BE2C (cell line): ENCODE data around the gene EIF4G1.
A peak's percentile ranks its signal among the peaks of the same experiment; 100 is the strongest.

Experiments
- DNase-seq: peaks from one replicate; pipeline ENCODE4 v3.0.0-alpha.2; 2020
- H3K27me3 ChIP-seq: fragments of 250-450 bp; sonication (Bioruptor Pico); 2 replicates; pipeline ENCODE4 v1.5.1; 2020; ENCODE audit warnings: mild to moderate bottlenecking
- H3K36me3 ChIP-seq: fragments of 250-450 bp; sonication (Bioruptor Pico); 2 replicates; pipeline ENCODE4 v1.5.1; 2020; ENCODE audit warnings: mild to moderate bottlenecking
- H3K4me1 ChIP-seq: fragments of 250-450 bp; sonication (Bioruptor Pico); 2 replicates; pipeline ENCODE4 v1.5.1; 2020
- H3K4me3 ChIP-seq: 2 replicates; pipeline ENCODE4 v1.5.1; 2011; ENCODE audit warnings: low read depth, low read length
- H3K9me3 ChIP-seq: fragments of 250-450 bp; sonication (Bioruptor Pico); 2 replicates; pipeline ENCODE4 v1.5.1; 2020
- TF ChIP-seq, protein P1 (sequence below): IDR thresholded peaks from 2 replicates; pipeline ENCODE4 v1.5.1; 2012; ENCODE audit warnings: mild to moderate bottlenecking, low read depth, low read length

Gene EIF4G1

DNA sequence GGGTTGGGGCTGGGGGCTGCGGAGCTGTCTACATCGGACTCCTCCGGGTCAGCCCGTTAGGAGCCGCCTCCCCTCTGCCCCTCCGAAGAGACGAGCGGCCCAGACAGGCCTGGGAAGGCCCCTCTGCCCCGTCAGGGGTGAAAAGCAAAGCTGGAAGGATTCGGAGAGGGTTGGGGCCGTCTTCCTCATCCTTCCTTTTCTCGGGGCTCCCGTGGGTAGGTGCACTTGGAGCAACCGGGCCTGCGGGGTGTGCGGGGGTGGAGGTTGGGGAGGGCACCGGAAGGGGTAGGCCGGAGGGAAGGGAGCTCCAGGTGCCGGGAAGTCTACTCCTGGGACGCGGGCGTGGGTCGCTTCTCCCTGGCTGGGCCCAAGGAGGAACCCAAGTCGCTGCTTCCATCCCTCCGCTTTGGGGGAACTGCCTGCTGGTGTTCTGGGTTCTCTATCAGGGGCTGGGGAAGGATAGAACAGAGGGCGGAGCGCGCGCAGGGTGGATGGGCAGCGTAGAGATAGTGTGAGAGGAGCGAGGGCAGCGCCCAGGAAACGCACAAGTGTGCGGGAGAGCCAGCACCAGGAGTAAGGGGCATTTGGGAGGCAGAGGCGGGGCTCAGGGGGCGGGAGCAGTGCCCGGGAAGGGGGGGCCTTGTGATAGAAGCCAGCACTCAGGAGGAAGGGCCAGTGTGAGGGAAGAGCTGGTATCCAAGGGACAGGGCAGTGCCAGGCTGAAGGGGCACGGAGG is 47.7 kb downstream of the EIF4G1 start:
- peak overlapping the region; percentile 86 for H3K4me3 ChIP-seq
- DNase-seq = no peak
- TF ChIP-seq, protein P1, sequence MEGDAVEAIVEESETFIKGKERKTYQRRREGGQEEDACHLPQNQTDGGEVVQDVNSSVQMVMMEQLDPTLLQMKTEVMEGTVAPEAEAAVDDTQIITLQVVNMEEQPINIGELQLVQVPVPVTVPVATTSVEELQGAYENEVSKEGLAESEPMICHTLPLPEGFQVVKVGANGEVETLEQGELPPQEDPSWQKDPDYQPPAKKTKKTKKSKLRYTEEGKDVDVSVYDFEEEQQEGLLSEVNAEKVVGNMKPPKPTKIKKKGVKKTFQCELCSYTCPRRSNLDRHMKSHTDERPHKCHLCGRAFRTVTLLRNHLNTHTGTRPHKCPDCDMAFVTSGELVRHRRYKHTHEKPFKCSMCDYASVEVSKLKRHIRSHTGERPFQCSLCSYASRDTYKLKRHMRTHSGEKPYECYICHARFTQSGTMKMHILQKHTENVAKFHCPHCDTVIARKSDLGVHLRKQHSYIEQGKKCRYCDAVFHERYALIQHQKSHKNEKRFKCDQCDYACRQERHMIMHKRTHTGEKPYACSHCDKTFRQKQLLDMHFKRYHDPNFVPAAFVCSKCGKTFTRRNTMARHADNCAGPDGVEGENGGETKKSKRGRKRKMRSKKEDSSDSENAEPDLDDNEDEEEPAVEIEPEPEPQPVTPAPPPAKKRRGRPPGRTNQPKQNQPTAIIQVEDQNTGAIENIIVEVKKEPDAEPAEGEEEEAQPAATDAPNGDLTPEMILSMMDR = no peak

DNA sequence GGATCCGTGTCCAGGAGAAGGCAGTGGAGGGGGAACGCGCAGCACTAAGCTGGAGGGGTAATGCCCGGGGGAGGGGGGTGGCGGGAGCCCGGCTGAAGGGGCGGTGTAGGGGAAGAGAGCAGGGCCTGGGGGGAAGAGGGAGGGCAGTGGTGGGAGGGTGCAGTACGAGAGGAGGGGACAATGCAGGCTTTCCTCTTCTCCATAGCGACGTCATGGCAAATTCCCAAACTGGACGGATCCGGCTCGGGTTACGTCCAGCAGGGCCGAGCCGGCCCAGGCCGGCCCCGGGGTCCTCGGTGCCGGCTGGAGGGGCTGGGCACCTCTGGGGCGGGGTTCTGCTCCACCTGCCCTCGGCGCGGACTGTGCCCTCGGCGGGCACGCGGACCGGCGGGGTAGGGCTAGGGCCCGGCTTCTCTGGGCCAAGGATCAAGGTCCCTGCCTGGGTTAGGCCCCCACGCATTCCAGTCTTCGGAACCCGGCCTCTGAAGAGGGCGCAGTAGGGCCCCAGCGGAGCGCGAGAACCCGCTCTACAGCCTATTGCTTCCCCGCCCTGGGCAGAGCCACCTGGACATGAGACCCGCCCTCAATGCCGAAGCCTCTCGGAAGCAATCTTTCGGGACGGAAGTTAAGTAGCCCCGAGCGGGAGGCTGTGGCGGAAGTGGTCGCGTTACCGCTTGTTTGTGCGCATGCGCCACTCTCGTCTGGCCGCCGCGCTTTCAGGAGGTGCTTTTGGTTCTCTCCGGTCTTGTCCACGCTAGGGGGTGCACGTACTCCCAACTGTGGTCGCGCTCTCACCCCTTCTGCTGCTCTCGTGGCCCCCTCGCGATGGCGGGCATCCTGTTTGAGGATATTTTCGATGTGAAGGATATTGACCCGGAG is 48.5 kb downstream of the EIF4G1 start:
- H3K27me3 ChIP-seq = no peaks in the 10 kb centered on the region
- H3K4me3 ChIP-seq = peak overlapping the region; percentile 86
- H3K9me3 ChIP-seq = no peaks in the 10 kb centered on the region
- H3K36me3 ChIP-seq = peaks cover 20% of the 10 kb centered on the region
- peak; percentile 98 for DNase-seq
- TF ChIP-seq, protein P1 = peak; percentile 61
- no peaks in the 10 kb centered on the region for H3K4me1 ChIP-seq

More for the DNA sequence above, 47.7 kb downstream of the EIF4G1 start:
- H3K27me3 ChIP-seq = no peaks in the 10 kb centered on the region
- H3K36me3 ChIP-seq = peaks cover 18% of the 10 kb centered on the region
- no peaks in the 10 kb centered on the region for H3K4me1 ChIP-seq
- no peaks in the 10 kb centered on the region for H3K9me3 ChIP-seq

DNA sequence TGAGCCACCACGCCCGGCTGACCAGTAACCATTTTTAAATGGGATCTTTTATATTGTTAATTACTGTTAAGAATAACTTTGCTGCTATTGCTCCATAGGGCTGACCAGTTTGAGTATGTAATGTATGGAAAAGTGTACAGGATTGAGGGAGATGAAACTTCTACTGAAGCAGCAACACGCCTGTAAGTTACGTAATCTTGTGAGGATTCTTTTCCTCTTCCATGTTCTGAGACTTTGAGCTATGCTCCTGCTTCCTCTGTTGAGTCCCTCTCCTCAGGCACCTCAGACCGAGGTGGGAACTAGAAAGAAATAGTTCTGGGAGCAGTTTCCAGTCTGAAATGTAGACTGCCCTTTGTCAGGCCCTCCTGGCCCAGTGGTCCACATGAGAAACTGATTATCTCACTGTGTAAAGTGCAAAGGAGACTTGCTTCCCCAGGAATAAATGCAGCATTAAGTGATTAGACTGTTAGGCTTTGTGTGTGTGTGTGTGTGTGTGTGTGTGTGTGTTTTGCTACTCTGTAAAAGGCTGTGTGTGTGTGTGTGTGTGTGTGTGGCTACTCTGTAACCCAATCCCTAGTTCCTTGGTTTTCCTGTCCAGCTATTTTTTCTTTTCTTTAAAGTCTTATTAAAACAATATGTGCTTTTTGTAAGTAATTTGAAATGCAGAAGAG is 52.3 kb downstream of the EIF4G1 start:
- H3K36me3 ChIP-seq = peaks cover 27% of the 10 kb centered on the region
- H3K9me3 ChIP-seq = no peaks in the 10 kb centered on the region
- H3K27me3 ChIP-seq = no peaks in the 10 kb centered on the region
- no peak for DNase-seq
- H3K4me3 ChIP-seq = no peak overlapping the region
- no peaks in the 10 kb centered on the region for H3K4me1 ChIP-seq
- TF ChIP-seq, protein P1 = no peak

DNA sequence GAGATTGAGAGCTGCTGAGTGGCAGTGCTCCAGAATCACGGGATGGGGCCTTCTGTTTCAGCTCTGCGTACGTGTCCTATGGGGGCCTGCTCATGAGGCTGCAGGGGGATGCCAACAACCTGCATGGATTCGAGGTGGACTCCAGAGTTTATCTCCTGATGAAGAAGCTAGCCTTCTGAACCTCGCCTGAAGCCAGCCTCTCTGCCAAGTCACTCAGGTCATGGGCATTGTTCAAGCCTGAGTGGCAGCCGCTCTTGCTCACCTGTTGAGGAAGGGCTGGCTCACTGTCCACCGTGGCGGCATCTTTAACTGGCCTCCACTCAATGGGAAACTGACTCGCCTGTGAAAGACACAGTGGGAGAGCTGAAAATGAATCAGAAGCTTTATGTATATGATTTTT is 53.7 kb downstream of the EIF4G1 start:
- Histone ChIP-seq H3K4me1 (no peaks in the 10 kb centered on the region), H3K36me3 (peaks cover 27% of the 10 kb centered on the region), H3K9me3 (no peaks in the 10 kb centered on the region), H3K27me3 (peaks cover 9% of the 10 kb centered on the region), H3K4me3 (no peak overlapping the region)
- TF ChIP-seq, protein P1 = no peak
- no peak for DNase-seq

DNA sequence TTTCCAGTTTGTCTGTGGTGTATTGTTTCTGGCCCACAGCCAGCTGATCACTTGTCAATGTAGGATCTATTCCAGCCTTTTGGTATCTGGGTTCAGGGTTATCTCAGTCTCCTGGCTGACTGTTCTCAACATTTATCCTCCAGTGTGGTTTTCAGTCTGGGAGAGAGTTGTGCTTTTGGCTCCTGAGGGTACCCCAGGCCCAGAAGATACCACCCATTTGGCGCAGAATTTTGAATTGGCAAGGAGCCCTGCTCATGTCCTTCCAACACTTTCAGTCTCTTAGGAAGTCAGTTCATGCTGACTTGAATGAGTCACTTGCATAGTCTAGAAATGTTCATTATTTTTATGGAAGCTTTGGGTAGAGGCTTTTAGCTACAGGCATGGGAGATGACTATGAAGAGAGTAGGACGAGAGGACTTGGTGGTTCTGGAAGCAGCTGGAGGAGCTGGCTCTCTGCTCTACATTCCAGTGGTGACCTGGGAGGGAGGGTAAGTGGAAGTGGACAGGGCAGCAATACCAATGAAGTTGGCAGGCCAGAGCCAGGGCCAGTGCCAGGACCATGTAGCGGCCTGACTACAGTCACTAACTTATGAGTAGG is 54.3 kb downstream of the EIF4G1 start:
- no peak overlapping the region for H3K4me3 ChIP-seq
- H3K4me1 ChIP-seq = no peaks in the 10 kb centered on the region
- no peaks in the 10 kb centered on the region for H3K9me3 ChIP-seq
- no peak for DNase-seq
- H3K27me3 ChIP-seq = peaks cover 15% of the 10 kb centered on the region
- H3K36me3 ChIP-seq = peaks cover 27% of the 10 kb centered on the region
- TF ChIP-seq, protein P1 = no peak
